GM06990 (cell line): ENCODE results near the gene CPVL.

ENCODE experiments used
- DNase-seq: peaks from one replicate; pipeline ENCODE4 v3.0.0-alpha.2; 2011; ENCODE audit not compliant: insufficient read length; ENCODE audit errors: extremely low read depth
- H3K27me3 ChIP-seq: replicated peaks from 2 replicates; pipeline ENCODE4 v1.6.0; 2011; ENCODE audit warnings: low read length; ENCODE audit not compliant: control insufficient read depth, insufficient read depth
- H3K36me3 ChIP-seq: 2 replicates; pipeline ENCODE4 v1.5.1; 2011; ENCODE audit warnings: low read length; ENCODE audit not compliant: control insufficient read depth, insufficient read depth
- H3K4me3 ChIP-seq: replicated peaks from 2 replicates; pipeline ENCODE4 v1.5.1; 2011; ENCODE audit warnings: low read depth, mild to moderate bottlenecking, control low read depth, low read length
- TF ChIP-seq, protein P1 (sequence below): IDR thresholded peaks from 2 replicates; pipeline ENCODE4 v1.5.1; 2011; ENCODE audit warnings: low read length, control low read depth, mild to moderate bottlenecking, inconsistent platforms; ENCODE audit not compliant: insufficient read depth, poor library complexity, severe bottlenecking

CPVL gene

DNA sequence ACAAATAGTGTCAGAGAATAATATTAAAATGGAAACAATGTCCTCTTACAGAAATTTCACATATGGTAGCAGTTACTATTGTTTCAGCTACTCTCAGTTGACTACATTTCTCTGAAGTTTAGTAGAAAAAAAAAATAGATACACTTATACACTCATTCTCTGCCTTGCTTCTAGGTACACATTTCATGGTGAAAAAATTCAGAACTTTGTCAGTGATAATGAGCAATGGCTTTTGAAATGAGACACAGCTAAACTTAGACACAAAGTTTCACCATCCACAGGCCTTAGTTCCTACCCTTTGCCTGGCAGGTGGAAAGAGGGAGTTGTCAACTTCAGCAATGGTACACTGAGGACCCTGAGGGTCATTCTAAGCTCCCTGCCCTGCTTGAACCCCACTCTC, 69.2 kb downstream of the CPVL start:
- TF ChIP-seq, protein P1, sequence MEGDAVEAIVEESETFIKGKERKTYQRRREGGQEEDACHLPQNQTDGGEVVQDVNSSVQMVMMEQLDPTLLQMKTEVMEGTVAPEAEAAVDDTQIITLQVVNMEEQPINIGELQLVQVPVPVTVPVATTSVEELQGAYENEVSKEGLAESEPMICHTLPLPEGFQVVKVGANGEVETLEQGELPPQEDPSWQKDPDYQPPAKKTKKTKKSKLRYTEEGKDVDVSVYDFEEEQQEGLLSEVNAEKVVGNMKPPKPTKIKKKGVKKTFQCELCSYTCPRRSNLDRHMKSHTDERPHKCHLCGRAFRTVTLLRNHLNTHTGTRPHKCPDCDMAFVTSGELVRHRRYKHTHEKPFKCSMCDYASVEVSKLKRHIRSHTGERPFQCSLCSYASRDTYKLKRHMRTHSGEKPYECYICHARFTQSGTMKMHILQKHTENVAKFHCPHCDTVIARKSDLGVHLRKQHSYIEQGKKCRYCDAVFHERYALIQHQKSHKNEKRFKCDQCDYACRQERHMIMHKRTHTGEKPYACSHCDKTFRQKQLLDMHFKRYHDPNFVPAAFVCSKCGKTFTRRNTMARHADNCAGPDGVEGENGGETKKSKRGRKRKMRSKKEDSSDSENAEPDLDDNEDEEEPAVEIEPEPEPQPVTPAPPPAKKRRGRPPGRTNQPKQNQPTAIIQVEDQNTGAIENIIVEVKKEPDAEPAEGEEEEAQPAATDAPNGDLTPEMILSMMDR: no peak
- no peak for DNase-seq
- Histone ChIP-seq H3K4me3 (no peak overlapping the region), H3K27me3 (no peaks in the 10 kb centered on the region; the same call in none of the 2 replicates), H3K36me3 (no peaks in the 10 kb centered on the region)

DNA sequence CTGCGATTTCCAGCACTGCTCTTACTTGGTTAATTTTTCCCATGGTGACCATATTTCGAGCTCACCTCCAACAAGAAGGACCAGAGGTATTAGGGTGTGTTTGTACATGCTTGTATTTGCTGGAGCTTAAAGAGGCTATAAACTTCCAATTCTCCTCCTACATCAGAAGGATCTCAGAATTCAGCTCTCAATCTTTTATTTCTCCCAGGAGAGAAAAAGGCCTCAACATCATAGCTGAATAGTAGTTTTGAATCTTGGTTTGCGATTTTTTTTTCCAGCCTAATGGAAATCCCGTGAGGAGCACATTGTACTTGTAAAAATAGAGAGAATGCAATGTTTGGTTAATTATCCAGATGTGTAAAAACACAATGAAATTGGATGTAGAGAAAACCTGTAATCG, 69.7 kb downstream of the CPVL start:
- TF ChIP-seq, protein P1: no peak
- H3K27me3 ChIP-seq: no peaks in the 10 kb centered on the region; the same call in none of the 2 replicates
- H3K36me3 ChIP-seq: no peaks in the 10 kb centered on the region
- DNase-seq: no peak
- H3K4me3 ChIP-seq: no peak overlapping the region

DNA sequence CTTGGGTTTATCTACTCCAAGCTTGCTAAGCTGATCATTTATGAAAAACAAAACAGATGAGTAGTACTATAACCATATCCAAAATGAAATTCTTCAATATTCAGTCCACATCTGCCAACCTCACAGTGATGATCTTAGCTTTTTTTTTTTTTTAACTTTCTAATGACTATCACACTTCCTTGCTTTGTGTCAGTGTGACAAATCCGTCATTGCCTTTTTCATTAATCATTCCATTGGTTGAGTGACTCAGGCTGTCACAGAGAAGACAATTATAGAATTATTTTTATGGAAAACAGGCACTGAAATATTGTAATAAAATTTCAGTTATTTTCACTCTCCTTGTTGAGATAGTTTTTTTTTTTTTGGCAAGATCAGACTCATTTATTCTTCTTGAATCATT, 70.7 kb downstream of the CPVL start:
- H3K36me3 ChIP-seq: no peaks in the 10 kb centered on the region
- TF ChIP-seq, protein P1: no peak
- H3K4me3 ChIP-seq: no peak overlapping the region
- no peaks in the 10 kb centered on the region; the same call in none of the 2 replicates for H3K27me3 ChIP-seq
- DNase-seq: no peak

DNA sequence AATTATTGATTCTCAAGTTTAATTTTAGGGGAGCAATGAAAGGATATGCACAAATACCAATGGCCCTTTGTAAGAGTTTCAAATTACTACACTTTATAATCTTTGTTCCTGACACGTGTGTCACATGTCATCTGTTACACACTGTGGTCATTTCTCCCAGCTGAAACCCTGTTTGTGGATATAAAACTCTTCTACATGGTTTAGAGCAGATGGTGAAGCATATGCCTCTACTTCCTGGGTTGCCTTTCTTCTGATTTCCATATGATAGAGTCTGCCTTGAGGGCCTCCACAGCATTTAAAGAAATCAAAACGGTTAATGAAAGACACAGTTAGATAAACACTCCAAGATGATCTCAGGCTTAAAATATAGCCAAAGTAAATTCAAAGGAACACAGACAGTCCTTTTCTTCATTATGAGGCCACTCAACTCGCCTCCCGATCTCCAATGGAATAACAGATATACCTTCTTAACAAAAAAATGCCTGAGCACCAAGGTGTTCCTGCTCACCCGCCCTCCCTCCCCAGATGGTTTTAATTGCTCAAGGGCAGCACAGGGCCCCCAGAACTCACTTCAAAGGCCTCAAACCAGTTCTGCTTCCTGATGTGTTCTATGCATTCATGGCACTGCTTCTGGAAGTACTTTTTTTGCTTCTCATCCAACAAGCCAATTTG, 75.0 kb downstream of the CPVL start:
- DNase-seq: no peak
- Histone ChIP-seq H3K36me3 (no peaks in the 10 kb centered on the region), H3K4me3 (no peak overlapping the region), H3K27me3 (no peaks in the 10 kb centered on the region)
- TF ChIP-seq, protein P1: no peak

DNA sequence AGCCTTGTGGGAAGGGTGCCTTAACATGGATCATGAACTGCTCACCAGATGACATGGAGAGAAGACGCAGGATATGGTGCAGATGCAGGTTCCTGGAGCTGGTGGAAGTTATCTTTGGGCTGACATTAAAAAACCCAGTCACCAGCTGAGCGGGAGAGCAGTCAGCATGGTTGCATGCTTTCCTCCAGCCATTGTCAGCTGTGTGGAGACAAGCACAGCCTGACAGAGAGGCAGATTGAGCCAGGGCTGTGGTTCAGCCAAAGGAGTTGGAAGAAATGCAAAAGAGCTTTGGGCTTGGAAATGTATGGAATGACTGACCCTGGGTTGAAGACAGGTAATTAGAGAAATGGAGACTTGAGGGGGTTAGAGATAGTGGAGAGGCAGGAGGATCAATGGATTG, 79.7 kb downstream of the CPVL start:
- Histone ChIP-seq H3K36me3 (no peaks in the 10 kb centered on the region), H3K4me3 (no peak overlapping the region), H3K27me3 (no peaks in the 10 kb centered on the region)
- DNase-seq: no peak
- TF ChIP-seq, protein P1: no peak

DNA sequence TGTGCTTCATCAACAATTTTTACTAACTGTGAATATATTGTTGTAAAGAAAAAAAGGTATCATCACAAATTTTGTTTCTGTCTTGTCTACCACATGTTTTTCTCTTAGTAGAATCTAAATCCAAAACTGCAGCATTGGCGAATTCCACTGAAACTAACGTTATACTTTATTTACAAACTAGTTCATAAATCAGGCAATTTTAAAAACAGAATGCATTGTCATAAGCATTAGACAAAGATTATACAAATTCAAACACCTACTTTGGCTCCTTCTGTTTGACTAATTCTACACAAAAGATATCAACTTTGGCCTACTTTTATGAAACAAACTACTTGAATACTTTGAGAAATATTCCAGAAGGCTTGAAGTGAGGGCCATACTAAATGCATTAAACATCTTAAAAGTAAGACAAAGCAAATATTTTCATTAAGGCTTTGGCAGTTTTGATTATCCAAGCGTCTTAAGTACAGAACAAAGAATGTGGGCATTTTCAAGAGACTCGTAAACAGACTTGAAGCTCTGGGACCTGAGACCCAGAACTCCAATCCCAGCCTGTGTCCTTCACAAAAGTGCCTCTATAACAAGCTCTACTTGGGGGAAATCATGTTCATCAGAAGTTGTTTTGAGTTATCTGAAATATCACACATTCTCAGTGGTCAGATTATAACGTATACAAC, 81.0 kb downstream of the CPVL start:
- Histone ChIP-seq H3K36me3 (no peaks in the 10 kb centered on the region), H3K4me3 (no peak overlapping the region), H3K27me3 (no peaks in the 10 kb centered on the region)
- TF ChIP-seq, protein P1: no peak
- DNase-seq: no peak
